Colonic mucosa (tissue), 4 donors: ENCODE results near the gene DPF3. TPM values are rescaled to one million over a fixed set of nuclear protein-coding genes. Genes with fewer than 3 reads are reported as not detected.

Experiments
- DNase-seq: peaks from one replicate; pipeline ENCODE4 v3.0.0-alpha.2; 2020
- H3K27ac ChIP-seq: fragments of 200-600 bp; one replicate; pipeline ENCODE4 v1.8.0; 2021
- H3K27me3 ChIP-seq: fragments of 200-600 bp; one replicate; pipeline ENCODE4 v1.8.0; 2021
- H3K36me3 ChIP-seq: fragments of 200-600 bp; one replicate; pipeline ENCODE4 v1.8.0; 2021
- H3K4me1 ChIP-seq: fragments of 200-600 bp; one replicate; pipeline ENCODE4 v1.8.0; 2021; ENCODE audit warnings: mild to moderate bottlenecking
- H3K4me3 ChIP-seq: fragments of 200-600 bp; one replicate; pipeline ENCODE4 v1.8.0; 2021
- H3K9ac ChIP-seq, 2 donors: one replicate each; pipeline ENCODE4 v1.7.0; 2013; ENCODE audit warnings: control low read depth in 2 of 2, low read depth in 2 of 2, low read length in 2 of 2
- H3K9me3 ChIP-seq: fragments of 200-600 bp; one replicate; pipeline ENCODE4 v1.8.0; 2021
- CTCF ChIP-seq: fragments of 200-600 bp; IDR thresholded peaks from one replicate; pipeline ENCODE4 v1.8.0; 2022; ENCODE audit warnings: antibody characterized with exemption, mild to moderate bottlenecking
- intact Hi-C: fragments of 100-400 bp; cut with DNase I; formaldehyde crosslinking; loops from one replicate; pipeline ENCODE4 v1.14.1; 2022
- total RNA-seq, 2 donors: library from RNA; stranded (reverse); fragmentation: NEBNext Ultra II Directional in 1 of 2; extraction: Animal tissue kit (Norgen Biotek cat#: 25700) in 1 of 2; gene quantifications; one replicate each; pipeline ENCODE4 v1.2.1, GENCODE V29; 2021
- donor health status: healthy.
- donor health status: DM: no; HTN: no; CAD: no.
- donor health status: DM: no; HTN: no; CAD: no.

Gene DPF3
- total RNA-seq, 2 donors from 2014 or later = 6.7 to 14.0 TPM

GRCh38 chr14:72682188-72682587 lies 211.7 kb downstream of the DPF3 start:
- H3K4me1 ChIP-seq = no peaks in the 10 kb centered on the region
- H3K9me3 ChIP-seq = no peaks in the 10 kb centered on the region
- no peak overlapping the region for H3K27ac ChIP-seq
- no peaks in the 10 kb centered on the region for H3K36me3 ChIP-seq
- H3K9ac ChIP-seq = no peak overlapping the region
- no peak for DNase-seq
- no peak for TF ChIP-seq CTCF
- intact Hi-C loops = no loop called here
- no peak overlapping the region for H3K4me3 ChIP-seq
- H3K27me3 ChIP-seq = no peaks in the 10 kb centered on the region

- TF ChIP-seq CTCF = no peak
- Histone ChIP-seq H3K27ac (no peak overlapping the region), H3K4me3 (no peak overlapping the region), H3K4me1 (no peaks in the 10 kb centered on the region), H3K9me3 (no peaks in the 10 kb centered on the region), H3K27me3 (no peaks in the 10 kb centered on the region), H3K36me3 (no peaks in the 10 kb centered on the region), H3K9ac (no peak overlapping the region)
- intact Hi-C loops = no loop called here
- DNase-seq = no peak
These were observed 212.9 kb downstream of the DPF3 start for GRCh38 chr14:72680853-72681640.

GRCh38 chr14:72679536-72680151 lies 214.3 kb downstream of the DPF3 start:
- Histone ChIP-seq H3K36me3 (no peaks in the 10 kb centered on the region), H3K4me3 (no peak overlapping the region), H3K4me1 (no peaks in the 10 kb centered on the region), H3K9ac (no peak overlapping the region), H3K9me3 (no peaks in the 10 kb centered on the region), H3K27me3 (no peaks in the 10 kb centered on the region), H3K27ac (no peak overlapping the region)
- no peak for TF ChIP-seq CTCF
- intact Hi-C loops = no loop called here
- DNase-seq = no peak

- Histone ChIP-seq H3K9me3 (no peaks in the 10 kb centered on the region), H3K4me1 (no peaks in the 10 kb centered on the region), H3K27ac (no peak overlapping the region), H3K9ac (no peak overlapping the region), H3K36me3 (no peaks in the 10 kb centered on the region), H3K27me3 (no peaks in the 10 kb centered on the region), H3K4me3 (no peak overlapping the region)
- intact Hi-C loops = no loop called here
- DNase-seq = no peak
- no peak for TF ChIP-seq CTCF
These were observed 214.8 kb downstream of the DPF3 start for GRCh38 chr14:72679141-72679535.

- no peak overlapping the region for H3K4me3 ChIP-seq
- no peaks in the 10 kb centered on the region for H3K4me1 ChIP-seq
- no peaks in the 10 kb centered on the region for H3K36me3 ChIP-seq
- H3K27ac ChIP-seq = no peak overlapping the region
- intact Hi-C loops = no loop called here
- no peaks in the 10 kb centered on the region for H3K27me3 ChIP-seq
- no peaks in the 10 kb centered on the region for H3K9me3 ChIP-seq
- no peak for DNase-seq
- no peak for TF ChIP-seq CTCF
- H3K9ac ChIP-seq = no peak overlapping the region
These were observed 215.5 kb downstream of the DPF3 start for GRCh38 chr14:72678356-72678755.
